Hypothalamus (tissue), 51 donors: ENCODE measurements around the gene CDK1.

Experiments
- DNase-seq, 51 donors: peaks; one replicate each; lab custom pipeline; 2025; lab: John Stamatoyannopoulos, UW

Gene CDK1

DNA sequence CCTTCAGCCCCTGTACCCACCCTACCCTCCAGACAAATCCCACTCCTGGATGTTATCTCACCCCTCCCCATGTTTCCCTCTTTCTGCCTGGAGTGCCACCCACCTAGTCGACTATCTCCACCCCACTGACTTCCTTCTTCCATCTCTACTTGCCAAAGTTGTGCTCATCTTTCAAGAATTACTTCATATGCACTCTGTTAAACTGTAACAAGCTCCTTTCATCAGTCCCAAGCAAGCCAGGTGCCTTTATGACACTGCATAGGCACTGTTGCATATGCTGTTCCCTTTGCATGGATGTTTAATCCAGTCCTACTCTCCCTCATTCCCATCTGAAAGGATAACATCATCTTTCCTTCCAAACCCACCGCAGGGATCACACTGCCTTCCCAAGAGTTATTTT lies 8.9 kb upstream of the CDK1 start:
- no peak for DNase-seq

DNA sequence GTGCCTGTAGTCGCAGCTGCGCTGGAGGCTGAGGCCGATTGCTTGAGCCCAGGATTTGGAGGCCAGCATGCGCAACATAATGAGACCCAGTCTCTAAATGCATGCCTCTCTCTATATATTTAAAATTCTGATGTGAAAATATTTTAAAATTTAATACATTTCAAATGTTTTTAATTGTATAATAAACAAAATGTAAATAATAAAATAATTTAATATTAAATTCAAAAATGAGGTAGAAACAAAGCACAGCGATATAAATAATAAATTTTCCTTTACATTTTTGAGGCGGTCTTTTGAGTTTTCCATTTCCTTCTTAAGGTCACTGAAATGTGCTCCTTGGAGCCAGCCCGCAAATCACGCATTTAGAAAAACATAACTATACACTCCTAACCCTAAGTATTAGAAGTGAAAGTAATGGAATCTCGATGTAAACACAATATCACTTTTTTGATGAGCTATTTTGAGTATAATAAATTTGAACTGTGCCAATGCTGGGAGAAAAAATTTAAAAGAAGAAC lies 523 bp upstream of the CDK1 start:
- DNase-seq = peak in 1 of 51 donors; percentile 1

DNA sequence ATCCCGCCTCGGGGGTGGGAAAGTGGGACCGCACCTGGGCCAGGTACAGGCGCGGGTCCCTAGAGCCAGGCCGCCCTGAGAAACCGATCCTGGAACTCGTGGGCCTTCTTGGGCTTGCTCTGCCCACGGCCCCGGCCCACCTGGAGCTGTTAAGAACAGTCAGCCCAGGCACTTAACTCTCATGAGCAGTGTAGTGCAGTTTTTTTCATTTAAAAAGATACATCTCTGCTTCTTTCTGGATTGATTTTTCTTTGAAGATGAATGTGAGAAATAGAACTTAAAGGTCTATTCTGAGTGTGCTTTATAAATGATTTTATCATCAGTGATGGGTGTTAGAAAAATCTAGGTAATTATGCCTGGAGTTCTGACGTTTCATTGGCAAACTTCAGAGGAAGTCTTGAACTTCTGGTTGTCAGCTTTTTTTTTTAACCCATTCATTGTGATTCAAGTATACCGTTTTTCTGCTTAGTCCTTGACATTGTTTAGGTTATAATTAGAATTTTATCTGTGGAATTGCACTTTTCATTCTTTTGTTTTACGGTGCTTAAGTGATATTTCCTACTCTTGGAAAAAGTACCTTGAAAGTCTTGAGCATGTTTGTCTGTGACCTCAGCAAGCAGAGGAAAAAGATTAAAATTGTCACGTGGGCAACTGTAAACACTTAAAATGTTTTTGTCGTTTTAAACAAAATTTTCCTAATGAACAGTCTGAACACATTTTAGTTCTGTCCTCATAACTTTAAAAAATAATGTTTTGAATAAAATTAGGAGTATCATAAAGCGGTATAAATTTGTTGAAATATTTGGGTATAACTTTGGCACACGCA lies 906 bp downstream of the CDK1 start:
- peak in 3 of 51 donors; percentile 6 to 16 (median 13) for DNase-seq

DNA sequence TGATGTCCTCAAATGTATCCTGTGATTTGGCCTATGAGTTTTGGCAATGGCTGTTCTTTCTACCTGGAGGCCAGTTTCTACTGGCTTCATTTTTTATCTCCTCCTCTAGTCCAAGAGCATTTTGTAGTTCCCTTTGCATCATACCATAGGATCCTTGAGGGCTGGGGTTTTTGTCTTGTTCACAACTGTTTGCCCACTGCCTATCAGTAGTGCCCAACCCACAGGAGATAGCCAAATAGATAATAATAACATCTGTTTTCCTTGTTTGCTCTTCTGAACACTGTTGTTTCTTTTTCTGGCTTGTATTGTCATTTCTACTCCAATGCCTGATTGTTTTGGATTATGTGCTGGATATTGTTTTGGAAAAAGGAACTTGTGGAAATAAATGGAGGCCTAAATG lies 3.4 kb downstream of the CDK1 start:
- no peak for DNase-seq

DNA sequence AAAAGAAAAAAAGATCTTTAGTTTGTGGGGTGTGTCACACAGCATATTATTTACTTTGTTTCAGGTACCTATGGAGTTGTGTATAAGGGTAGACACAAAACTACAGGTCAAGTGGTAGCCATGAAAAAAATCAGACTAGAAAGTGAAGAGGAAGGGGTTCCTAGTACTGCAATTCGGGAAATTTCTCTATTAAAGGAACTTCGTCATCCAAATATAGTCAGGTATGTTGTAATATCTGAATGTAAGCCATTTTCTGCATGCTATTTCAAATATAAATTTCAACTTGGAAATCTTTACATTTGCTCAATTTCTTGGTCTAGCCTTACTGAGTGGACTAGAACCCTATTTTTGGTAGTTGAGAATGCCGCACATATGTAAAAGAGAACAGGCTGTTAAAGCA lies 6.4 kb downstream of the CDK1 start:
- DNase-seq = no peak

DNA sequence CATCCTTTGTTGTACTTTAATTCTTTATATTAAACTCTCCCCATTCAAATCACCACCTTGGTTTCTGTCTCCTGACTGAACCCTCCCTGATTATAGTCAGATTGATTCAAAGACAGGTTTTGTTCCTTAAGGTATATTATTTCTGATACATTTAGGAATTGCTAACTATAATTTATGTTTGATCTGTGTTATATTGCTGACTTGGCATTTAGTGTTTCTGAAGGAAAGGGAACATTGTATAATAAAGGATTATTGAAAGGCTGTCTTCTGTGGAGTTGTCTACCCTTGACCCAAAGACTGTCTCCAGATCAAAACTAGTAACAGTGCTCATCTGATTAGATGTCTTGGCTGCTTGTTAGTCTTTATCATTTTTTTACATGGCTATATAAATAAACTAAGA lies 10.3 kb downstream of the CDK1 start:
- DNase-seq = no peak

DNA sequence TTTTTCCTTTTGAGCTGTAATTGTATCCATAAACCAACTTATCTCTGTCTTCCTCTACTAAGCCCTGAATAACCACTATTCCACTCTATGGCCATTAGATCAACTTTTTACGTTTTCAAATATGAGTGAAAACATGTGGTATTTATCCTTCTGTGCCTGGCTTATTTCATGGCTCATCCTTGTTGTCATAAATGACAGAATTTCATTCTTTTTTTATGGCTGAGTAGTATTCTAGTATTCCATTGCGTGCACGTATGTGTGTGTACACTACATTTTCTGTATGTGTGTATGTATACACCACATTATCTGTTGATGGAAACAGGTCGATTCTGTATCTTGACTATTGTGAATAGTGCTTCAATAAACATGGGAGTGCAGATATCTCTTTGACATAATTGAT lies 11.1 kb downstream of the CDK1 start:
- no peak for DNase-seq

DNA sequence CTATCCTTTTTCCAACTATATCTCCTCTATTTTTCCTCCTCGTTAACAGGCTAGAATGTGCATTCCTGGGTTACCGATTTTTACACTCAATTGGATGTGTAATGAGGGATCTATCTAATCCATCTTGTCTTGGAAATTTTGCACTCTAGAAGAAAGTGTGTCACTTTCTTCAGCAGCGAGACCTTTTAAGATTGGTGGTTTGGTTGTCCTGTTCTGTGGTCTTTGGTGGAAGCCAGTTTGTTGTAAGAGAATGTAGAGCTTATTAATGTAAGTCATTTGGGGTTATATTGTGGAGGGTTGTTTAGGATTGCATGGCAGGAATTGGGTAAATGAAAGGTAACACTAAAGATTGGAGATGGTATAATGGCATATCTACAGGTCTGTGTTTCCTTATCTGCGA lies 16.7 kb downstream of the CDK1 start:
- no peak for DNase-seq

DNA sequence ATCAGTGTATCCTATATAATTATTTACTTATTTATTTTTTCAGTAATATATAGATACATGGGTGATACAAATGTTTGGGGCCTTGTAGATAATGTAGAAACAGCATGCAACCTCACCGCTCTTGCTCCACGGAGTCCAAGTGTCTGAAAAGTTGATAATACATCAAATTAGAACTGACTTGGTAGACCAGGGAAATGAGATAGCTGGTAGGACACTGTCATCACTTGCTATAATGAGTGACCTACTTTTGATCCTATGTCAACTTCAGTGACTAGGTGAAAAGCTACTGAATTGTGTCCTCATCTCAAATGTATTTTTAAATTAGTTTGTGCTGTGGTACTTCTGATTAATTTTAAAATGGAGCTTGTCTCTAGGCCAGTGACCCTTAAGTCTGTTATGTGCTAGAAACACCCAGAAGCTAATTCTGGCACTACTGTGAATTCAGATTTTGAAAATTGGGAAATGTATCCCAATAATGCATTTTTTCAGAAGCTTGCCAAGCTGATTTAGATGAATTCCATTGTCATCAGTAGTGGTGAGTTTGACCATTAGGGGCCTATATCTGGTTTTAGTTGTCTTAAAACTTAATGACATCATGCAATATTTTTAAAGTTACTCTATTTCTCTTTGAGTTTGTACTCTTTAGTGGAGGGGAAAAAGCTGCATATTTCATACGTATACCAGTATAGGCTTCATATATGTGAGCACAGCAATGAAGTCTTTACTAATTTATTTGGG lies 17.4 kb downstream of the CDK1 start:
- DNase-seq = no peak

DNA sequence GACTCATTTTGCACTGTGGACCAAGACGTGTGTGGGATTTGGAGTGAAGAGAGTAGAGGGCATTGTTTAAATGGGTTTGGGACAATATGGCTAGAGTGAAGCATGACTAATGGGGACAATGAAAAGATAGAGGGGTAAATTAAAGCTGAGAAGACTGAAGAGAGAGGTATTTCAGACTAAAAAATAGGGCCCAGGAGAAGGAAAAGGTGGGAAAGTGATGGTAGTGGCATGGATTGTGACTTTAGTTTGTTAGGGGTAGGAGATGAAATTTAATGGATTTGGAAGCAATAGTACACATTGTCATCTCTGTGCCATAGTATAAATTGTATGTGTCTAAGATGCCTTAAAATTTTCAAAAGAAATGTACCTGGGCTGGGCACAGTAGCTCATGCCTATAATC lies 18.2 kb downstream of the CDK1 start:
- no peak for DNase-seq

DNA sequence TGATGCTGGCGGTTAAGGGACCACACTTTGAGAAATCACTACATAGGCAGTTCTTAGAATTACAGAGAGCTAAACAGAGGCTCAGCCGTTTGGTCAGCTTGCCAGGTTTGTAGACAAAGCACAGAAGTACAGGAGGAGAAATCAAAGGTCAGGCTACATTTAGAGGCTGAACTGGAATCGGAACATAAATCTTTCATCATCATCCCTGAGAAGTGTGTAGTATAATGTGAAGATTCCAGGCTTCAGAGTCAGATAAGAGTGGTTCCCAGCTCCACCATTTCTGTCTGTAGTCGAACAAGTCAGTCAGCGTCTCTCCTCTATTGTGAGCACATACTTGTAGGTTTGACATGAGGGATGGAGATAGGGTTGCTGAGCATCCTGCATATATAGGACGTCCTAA lies 18.9 kb downstream of the CDK1 start:
- no peak for DNase-seq

DNA sequence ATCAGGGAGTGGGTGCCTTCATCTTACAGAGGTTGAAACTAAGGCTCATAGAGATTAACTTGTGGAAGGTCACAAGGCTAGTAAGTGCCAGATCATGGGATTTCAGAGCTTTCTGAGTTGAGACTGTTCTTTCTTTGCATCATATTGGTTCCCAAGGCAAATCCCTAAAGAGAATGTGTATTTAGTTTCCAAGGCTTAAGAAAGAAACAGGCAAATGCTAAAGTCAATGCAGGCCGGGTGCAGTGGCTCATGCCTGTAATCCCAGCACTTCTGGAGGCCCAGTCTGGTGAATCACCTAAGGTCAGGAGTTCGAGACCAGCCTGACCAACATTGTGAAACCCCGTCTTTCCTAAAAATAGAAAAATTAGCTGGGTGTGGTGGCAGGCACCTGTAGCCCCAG lies 19.8 kb downstream of the CDK1 start:
- DNase-seq = no peak

DNA sequence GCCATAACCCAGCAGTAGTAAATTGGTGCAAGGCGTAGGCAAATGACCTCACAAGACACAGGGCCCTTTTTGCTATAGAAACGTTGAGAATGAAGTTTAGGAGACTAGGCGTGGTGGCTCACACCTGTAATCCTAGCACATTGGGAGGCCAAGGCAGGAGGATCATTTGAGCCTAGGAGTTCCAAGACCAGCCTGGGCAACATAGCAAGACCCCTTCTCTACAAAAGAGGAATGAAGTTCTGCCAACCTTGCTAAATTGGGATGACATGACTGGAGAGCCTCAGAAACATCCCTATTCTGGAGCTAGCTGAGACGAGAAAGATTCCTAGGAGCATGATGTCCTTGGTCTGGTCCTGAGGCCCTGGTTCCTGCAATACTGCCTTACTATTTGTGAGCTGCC lies 20.6 kb downstream of the CDK1 start:
- DNase-seq = no peak

DNA sequence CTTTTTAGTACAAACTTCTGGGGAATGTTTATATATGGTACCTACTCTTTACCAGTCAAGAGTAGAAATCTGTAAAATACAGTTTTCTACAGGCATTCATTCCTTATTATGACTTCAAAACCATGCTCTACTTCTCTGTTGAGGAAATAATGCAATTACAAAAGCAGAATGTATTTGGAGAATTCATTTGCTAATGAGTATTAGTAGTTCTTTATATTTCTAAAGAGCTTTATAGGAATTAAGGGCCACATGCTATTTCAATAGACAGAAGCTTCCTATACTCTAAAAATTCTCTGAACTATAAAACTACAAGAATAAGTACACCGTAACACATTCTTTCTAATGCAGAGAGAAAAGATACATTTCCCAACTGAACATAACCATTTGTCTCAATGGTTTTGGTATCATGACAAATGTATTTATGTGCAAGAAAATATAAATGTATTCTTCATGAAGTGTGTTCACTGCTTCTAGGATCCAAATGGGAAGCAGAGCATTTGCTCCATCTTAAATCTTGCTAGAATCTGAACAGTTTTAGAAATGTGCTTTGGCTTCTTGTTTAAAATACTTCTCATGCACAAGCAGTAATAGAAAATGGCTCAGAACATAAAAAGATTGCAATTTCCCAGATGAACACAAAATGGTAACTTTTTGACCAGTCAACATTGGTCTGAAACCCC lies 21.8 kb downstream of the CDK1 start:
- DNase-seq = no peak

DNA sequence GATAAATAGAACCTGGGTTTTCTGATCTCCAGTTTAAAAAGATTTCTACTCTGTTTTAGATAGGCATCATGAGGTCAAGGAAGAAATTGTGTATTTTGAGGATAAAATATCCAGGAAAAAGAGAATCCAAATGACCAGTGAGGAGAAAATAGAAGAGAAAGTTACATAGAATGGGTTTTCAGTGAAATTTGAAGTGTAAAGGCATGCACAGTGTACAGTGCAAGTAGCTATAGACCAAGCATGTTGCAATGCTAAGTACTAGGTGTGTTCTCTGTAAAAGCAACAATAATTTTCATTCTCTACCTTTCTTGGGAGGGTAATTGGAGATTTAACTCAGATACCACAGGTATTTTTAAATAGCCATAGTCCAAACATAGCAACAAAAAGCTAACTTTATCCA lies 22.6 kb downstream of the CDK1 start:
- DNase-seq = no peak

DNA sequence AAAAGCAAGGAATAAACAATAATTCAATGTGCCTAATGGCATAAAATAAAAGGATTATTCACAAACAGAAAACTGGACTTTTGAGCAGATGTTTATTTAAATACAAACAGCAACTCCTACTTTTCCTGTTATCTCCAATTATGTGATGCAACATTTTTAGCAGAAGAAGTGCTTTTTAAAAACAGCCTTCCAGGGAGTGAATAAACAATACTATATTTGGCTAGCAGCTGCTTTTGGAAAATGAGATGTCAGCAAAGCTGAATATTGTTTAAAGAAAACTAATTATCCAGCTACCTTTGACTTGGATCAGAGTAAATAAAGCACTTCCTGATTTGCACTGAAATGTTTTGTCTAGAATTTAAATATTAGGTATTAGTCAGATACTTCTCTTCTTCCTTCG lies 23.2 kb downstream of the CDK1 start:
- DNase-seq = no peak

DNA sequence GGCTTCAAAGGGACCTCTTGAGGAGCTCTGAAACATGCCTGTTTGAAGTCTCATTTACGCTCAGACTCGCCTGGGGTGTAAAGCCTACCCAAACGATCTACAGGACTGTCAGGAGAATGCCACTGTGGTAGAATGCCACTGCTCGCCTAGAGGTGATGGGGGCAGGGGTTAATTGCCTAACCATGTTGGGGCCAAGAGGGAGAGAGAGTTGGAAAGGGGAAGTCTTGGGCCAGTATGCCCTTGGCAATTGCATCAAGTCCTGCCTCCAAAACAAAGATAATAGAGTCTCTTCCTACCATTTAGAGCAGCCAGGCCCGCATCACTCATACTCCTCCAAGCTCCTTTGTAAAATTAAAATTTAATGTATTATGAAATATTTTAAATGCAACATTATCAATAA lies 25.2 kb downstream of the CDK1 start:
- no peak for DNase-seq

DNA sequence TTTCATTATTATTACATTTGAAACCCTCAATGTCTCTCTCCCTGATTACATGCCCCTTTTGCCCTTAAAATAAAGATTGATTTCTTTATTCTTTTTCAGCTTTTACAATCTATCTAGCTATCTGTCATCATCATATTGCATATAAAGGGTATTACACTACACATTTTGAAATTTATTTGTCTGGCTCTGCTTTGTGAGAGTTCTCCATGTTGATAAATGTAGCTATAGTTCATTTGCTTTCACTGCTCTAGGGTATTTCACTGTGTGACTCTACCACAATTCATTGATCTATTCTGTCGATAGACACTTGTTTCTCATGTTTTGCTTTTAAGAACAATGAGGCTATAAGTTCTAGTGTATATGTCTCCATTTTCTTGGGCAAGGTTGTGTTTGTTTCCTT lies 25.6 kb downstream of the CDK1 start:
- no peak for DNase-seq

DNA sequence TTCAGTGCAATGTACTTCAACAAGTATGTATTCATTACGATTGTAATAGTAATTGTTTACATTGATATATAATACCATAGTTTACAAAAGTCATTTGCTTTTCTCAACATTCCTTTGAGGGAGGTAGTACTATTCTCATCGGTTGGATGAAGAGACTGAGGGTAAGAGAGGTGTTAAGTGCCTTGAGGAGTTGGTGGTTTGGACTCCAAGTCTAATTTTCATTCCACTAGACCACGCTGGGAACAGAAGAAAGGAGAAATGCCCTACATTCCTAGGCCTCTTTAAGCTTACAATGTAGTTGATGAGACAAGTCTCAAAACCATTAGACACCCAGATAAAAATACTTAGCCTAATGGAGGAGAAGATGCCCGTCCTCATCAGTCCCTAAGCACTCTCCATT lies 28.6 kb downstream of the CDK1 start:
- no peak for DNase-seq

DNA sequence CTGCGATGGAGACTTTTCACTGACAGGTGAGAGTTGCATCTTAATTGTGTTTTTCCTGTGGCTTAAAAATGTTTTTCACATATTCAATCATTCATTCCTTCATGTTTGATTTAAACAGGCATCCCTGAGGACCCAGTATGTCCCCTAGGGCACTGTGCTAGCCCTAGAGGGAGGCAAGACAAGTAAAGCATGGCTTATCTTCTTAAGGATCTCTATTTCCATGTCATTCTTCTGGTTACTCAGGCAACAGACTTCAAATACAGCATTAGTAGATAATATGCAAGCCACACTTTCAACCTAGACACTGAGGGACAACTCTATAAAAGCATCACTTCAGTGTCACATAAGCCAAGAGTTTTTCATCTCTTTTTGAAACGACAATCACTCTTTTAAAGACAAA lies 29.2 kb downstream of the CDK1 start:
- no peak for DNase-seq

DNA sequence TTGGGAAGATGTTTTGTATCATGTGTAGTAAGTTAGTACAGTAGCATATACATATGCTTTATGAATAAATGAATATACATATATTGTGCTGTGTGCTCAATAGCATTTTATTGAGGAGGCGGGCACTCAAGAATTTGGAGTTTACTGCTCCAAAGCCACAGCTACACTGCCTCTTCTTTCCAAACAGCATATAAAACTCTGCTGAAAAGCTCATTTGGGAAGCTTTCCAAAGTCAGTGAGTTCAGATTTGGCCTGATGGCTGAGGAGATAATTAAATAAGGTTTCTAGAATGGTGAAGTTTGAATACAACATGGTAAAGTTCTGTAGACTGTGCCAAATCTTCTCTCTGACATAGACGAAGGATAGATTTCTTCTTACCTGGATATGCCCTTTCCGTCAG lies 29.8 kb downstream of the CDK1 start:
- no peak for DNase-seq

DNA sequence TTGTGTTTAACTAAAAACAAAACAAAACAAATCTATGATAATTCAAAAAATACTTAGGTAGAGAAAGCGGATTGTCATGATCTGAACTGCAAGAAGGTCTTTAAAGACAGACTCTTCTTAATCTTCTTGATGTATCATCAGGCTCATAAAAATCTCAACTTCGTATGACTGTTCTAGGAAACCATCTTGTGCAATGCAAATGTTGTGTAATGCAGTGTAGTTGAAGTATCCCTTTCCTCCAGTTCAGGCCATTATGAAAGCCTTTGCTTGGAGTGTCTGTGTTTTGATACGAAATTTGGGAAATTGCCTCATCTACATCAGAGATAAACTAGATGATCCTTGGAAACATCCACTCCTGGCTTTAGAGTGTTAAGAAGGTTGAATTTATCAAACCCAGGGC lies 30.9 kb downstream of the CDK1 start:
- DNase-seq = no peak
